Measurements from ENCODE around the gene MXD1. TPM values are rescaled to one million over a fixed set of nuclear protein-coding genes. Genes with fewer than 3 reads are reported as not detected.

Gene MXD1
- total RNA-seq, 1 donor from 2014 or later, result 30.5 TPM

DNA sequence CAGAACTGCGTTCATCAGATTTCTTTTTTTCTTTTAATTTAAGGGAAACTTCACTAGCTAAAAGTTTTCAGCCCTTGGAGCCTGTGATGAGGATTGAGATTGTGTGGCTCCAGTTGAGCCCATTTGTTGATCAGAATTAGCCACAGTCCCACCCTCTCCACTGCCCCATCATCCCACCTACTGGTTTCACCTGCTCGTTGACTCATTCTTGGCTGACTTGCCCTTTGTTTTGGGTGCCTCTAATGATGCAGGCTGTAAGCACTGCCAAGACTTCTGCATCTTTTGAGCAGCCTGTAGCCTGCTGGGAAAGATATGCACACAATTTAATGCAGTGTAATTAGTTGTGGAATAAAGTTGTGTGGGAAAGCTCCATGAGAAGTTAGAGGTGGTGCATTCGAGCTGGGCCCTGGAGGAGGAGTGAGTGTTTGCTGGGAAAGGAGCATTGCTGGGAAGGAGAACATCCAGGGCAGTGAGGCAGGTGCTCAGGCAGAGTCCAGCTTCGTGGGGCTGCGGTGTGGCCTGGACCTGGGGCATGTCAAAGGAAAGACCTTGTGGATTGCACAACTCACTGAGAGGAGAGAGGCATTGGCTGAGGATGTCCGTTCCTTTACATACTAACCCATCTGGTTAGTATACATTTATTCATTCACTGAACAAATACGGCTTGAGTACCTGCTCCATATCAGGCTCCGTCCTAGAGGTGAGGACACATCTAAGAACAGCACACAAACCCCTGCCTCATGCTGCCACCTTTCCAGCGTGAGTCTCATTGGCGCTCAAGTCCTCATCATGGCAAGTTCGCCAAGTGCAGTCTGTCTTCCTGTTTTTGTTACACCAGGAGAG, 28.3 kb downstream of the MXD1 start:
- no peaks in the 10 kb centered on the region for H3K27me3 ChIP-seq (ENCODE audit: control insufficient read depth, insufficient read depth, low read length)
- peak; percentile 72 for DNase-seq (ENCODE audit: low read depth)
- TF ChIP-seq, protein P1, sequence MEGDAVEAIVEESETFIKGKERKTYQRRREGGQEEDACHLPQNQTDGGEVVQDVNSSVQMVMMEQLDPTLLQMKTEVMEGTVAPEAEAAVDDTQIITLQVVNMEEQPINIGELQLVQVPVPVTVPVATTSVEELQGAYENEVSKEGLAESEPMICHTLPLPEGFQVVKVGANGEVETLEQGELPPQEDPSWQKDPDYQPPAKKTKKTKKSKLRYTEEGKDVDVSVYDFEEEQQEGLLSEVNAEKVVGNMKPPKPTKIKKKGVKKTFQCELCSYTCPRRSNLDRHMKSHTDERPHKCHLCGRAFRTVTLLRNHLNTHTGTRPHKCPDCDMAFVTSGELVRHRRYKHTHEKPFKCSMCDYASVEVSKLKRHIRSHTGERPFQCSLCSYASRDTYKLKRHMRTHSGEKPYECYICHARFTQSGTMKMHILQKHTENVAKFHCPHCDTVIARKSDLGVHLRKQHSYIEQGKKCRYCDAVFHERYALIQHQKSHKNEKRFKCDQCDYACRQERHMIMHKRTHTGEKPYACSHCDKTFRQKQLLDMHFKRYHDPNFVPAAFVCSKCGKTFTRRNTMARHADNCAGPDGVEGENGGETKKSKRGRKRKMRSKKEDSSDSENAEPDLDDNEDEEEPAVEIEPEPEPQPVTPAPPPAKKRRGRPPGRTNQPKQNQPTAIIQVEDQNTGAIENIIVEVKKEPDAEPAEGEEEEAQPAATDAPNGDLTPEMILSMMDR (IDR thresholded peaks at IDR 0.05; ENCODE audit: insufficient read depth, low read length, severe bottlenecking), result no peak
- H3K36me3 ChIP-seq (ENCODE audit: control insufficient read depth, insufficient read depth, low read length), result peaks cover 13% of the 10 kb centered on the region
- no peak overlapping the region for H3K4me3 ChIP-seq (ENCODE audit: low read depth, low read length)
- FAIRE-seq, result no peak

DNA sequence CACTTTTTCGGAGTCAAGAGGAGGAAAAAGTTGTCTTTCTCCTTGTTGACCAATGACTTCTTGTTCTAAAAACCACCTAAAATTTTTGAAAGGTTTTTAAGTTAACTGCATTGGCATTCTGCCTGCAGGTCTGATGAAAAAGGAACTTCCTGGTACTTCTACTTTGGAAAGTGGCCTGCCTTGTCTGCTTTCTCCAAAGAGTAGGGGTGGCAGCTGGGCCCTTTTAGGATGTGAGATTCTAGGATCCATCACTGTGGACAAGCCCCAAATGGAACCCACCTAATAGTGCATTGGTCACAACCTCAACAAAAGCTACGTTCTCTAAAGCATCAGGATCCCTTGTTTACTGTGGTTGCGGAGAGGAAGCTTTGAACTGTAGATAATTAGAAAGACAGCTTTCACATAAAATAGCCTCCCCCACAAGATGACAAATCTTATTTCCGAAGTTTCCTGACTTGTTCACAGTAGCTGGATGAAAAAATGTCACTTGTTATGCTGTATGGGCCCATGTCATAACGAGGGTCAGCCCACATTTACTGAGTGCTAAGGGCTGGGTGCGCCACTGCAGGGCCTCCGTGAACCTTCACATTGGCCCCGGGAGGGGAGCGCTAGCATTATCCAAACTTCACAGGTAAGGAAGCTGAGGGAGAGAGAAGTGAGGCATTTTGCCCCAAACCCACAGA, 29.1 kb downstream of the MXD1 start:
- FAIRE-seq (no peak), DNase-seq (ENCODE audit: low read depth) (no peak)
- Histone ChIP-seq H3K27me3 (ENCODE audit: control insufficient read depth, insufficient read depth, low read length) (no peaks in the 10 kb centered on the region), H3K36me3 (ENCODE audit: control insufficient read depth, insufficient read depth, low read length) (peaks cover 7% of the 10 kb centered on the region), H3K4me3 (ENCODE audit: low read depth, low read length) (no peak overlapping the region)
- TF ChIP-seq, protein P1 (IDR thresholded peaks at IDR 0.05; ENCODE audit: insufficient read depth, low read length, severe bottlenecking), result no peak

DNA sequence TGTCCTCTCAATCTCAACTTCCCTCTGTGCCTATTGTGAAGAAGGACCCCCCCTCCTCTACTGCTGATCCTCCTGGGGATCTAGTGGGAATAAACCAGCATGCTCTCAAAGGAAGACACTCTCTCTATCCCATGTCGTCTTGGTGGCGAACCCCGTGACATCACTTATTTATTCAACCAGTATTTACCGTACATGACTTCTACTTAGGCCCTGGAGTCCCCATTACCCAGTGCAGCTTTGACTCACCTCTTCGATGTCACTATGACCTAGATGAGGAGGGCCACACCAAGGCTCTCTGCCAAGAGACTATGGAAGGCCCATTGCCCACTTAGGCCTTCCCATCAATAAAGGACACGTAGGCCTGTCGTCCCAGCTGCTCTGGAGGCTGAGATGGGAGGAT, 29.8 kb downstream of the MXD1 start:
- TF ChIP-seq, protein P1 (IDR thresholded peaks at IDR 0.05; ENCODE audit: insufficient read depth, low read length, severe bottlenecking), result no peak
- DNase-seq (ENCODE audit: low read depth) (no peak), FAIRE-seq (no peak)
- Histone ChIP-seq H3K36me3 (ENCODE audit: control insufficient read depth, insufficient read depth, low read length) (peaks cover 5% of the 10 kb centered on the region), H3K27me3 (ENCODE audit: control insufficient read depth, insufficient read depth, low read length) (no peaks in the 10 kb centered on the region), H3K4me3 (ENCODE audit: low read depth, low read length) (no peak overlapping the region)

DNA sequence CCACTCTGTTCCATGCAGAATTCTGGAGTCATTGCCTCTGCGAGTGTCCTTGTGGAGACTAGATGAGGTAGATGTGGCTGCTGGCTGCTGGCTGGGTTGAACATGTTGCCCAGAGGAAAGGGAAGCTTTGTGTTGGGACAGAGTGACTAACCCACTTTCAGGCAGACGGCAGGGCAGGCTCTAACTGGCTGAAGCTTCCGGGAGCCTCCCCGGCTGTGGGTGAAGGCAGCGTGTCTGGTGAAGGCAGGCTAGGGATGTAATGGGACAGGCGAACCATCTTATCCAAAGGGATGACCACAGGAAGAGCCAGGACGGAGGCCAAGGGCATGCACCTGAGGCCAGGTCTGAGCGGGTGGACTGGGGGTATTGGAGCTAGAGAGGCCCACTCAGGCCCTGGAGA, 30.5 kb downstream of the MXD1 start:
- TF ChIP-seq, protein P1 (IDR thresholded peaks at IDR 0.05; ENCODE audit: insufficient read depth, low read length, severe bottlenecking), result no peak
- no peak overlapping the region for H3K4me3 ChIP-seq (ENCODE audit: low read depth, low read length)
- DNase-seq (ENCODE audit: low read depth), result peak; percentile 95
- peaks cover 2% of the 10 kb centered on the region for H3K36me3 ChIP-seq (ENCODE audit: control insufficient read depth, insufficient read depth, low read length)
- H3K27me3 ChIP-seq (ENCODE audit: control insufficient read depth, insufficient read depth, low read length), result no peaks in the 10 kb centered on the region
- FAIRE-seq, result no peak

DNA sequence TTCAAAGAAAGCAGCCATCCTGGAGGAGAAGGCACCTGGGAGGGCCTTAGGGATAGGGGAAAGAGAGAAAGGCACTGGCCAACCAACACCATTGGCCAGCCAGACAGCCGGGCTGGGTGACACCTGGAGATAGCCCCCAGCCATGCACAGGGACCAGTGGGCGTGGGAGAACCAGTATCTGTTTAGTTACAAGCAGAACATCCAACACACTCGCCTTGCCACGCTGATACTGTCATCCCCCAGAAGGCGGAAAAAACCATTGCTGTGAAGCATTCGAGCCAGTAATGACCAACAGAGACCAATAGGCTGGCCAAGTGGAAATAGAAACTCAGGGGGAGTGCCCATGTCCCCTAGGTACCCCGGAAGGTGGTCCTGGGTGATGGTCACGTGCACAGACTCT, 31.0 kb downstream of the MXD1 start:
- peak; percentile 34 for DNase-seq (ENCODE audit: low read depth)
- no peak for FAIRE-seq
- no peaks in the 10 kb centered on the region for H3K27me3 ChIP-seq (ENCODE audit: control insufficient read depth, insufficient read depth, low read length)
- TF ChIP-seq, protein P1 (IDR thresholded peaks at IDR 0.05; ENCODE audit: insufficient read depth, low read length, severe bottlenecking), result no peak
- H3K4me3 ChIP-seq (ENCODE audit: low read depth, low read length), result no peak overlapping the region
- peaks cover 2% of the 10 kb centered on the region for H3K36me3 ChIP-seq (ENCODE audit: control insufficient read depth, insufficient read depth, low read length)
